ENCODE measurements around the gene PARD3.

DNA sequence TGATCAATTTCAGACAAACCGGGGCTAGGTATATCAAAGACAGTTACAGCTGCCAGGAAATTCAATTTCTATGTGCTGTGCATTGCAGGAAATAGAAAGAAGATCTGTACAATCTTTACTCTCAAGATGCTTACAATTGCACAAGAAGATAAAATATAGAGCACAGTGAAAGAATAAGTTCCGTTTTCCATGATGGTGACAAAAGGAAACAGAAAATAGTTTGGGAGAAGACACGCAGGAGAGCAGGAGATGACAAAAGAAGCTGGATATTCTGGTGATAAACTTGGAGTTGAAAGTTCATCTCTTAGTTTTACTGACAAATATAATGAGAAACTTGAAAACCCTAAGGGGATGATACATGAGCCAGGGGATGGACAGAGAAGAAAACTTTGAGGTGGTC lies 646.0 kb downstream of the PARD3 start:
- TF ChIP-seq, protein P1, sequence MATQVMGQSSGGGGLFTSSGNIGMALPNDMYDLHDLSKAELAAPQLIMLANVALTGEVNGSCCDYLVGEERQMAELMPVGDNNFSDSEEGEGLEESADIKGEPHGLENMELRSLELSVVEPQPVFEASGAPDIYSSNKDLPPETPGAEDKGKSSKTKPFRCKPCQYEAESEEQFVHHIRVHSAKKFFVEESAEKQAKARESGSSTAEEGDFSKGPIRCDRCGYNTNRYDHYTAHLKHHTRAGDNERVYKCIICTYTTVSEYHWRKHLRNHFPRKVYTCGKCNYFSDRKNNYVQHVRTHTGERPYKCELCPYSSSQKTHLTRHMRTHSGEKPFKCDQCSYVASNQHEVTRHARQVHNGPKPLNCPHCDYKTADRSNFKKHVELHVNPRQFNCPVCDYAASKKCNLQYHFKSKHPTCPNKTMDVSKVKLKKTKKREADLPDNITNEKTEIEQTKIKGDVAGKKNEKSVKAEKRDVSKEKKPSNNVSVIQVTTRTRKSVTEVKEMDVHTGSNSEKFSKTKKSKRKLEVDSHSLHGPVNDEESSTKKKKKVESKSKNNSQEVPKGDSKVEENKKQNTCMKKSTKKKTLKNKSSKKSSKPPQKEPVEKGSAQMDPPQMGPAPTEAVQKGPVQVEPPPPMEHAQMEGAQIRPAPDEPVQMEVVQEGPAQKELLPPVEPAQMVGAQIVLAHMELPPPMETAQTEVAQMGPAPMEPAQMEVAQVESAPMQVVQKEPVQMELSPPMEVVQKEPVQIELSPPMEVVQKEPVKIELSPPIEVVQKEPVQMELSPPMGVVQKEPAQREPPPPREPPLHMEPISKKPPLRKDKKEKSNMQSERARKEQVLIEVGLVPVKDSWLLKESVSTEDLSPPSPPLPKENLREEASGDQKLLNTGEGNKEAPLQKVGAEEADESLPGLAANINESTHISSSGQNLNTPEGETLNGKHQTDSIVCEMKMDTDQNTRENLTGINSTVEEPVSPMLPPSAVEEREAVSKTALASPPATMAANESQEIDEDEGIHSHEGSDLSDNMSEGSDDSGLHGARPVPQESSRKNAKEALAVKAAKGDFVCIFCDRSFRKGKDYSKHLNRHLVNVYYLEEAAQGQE (IDR thresholded peaks at IDR 0.05; ENCODE audit: insufficient read depth in 1 of 2, low read depth in 2 of 2, low read length in 2 of 2): no peak
- TF ChIP-seq SIN3A (IDR thresholded peaks at IDR 0.05; ENCODE audit: borderline replicate concordance, insufficient read depth, low read length): no peak
- no peak for TF ChIP-seq POLR2AphosphoS5 (IDR thresholded peaks at IDR 0.05; ENCODE audit: low read depth, low read length)
- no peak for TF ChIP-seq TAF1 (IDR thresholded peaks at IDR 0.05; ENCODE audit: borderline replicate concordance, insufficient read depth, low read length)
